ENCODE measurements around the gene MAN1B1. TPM values are rescaled to one million over a fixed set of nuclear protein-coding genes. Genes with fewer than 3 reads are reported as not detected.

The MAN1B1 gene
- total RNA-seq, 1 donor from 2014 or later = 24.6 TPM

- Mint-ChIP-seq H3K36me3 (no peaks in the 10 kb centered on the region), H3K27ac (no peak overlapping the region), H3K4me3 (no peak overlapping the region), H3K9me3 (no peaks in the 10 kb centered on the region), H3K4me1 (no peaks in the 10 kb centered on the region), H3K27me3 (ENCODE audit: insufficient read depth, low read depth) (peaks cover 40% of the 10 kb centered on the region)
- Histone ChIP-seq H4K20me1 (ENCODE audit: low read depth) (peaks cover 7% of the 10 kb centered on the region), H3K9ac (no peak overlapping the region), H3K4me1 (no peaks in the 10 kb centered on the region), H3F3A (ENCODE audit: low read depth) (peaks cover under 1% of the 10 kb centered on the region), H3K27ac (no peak overlapping the region), H3K4me3 (no peak overlapping the region), H3K36me3 (no peaks in the 10 kb centered on the region), H3K27me3 (peaks cover 90% of the 10 kb centered on the region), H3K9me3 (ENCODE audit: low read depth) (no peaks in the 10 kb centered on the region), H2AFZ (replicated peaks) (no peak overlapping the region), H3K4me2 (no peak overlapping the region), H3K79me2 (ENCODE audit: low read depth) (no peaks in the 10 kb centered on the region)
- no peak for DNase-seq (ENCODE audit: low spot score)
- no peak for TF ChIP-seq EZH2 (IDR thresholded peaks at IDR 0.05)
- TF ChIP-seq CTCF (IDR thresholded peaks at IDR 0.05) = no peak
- TF ChIP-seq EZH2phosphoT487 (IDR thresholded peaks at IDR 0.05) = no peak
Observed at GRCh38 chr9:137145731-137146526, 59.1 kb downstream of the MAN1B1 start.

DNA sequence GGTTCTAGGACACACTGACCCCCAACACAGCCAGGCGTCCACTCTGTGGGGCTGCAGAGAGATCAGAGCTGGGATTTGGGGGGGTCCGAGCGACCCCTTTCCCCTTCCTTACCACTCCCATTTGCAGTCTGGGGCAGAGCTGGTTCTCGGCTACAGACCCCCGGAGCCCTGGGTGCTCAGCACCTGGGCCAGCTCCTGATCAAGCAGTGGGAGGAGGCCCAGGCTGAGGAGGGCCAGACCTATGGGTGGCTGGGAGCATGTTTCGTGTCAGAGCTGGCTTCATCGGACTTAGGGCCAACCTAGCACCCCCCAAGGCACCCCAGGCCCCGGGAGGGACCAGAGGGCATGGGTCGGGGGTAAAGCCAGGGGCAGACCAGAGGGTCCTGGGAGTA lies 59.7 kb downstream of the MAN1B1 start:
- H3K4me3 ChIP-seq = no peak overlapping the region
- H3K9me3 ChIP-seq (ENCODE audit: low read depth) = no peaks in the 10 kb centered on the region
- Mint-ChIP-seq H3K4me1 (no peaks in the 10 kb centered on the region), H3K4me3 (no peak overlapping the region), H3K27me3 (ENCODE audit: insufficient read depth, low read depth) (peaks cover 40% of the 10 kb centered on the region), H3K27ac (no peak overlapping the region), H3K36me3 (no peaks in the 10 kb centered on the region), H3K9me3 (peaks cover 3% of the 10 kb centered on the region)
- H3K9ac ChIP-seq = no peak overlapping the region
- no peaks in the 10 kb centered on the region for H3K36me3 ChIP-seq
- H3F3A ChIP-seq (ENCODE audit: low read depth) = peaks cover 6% of the 10 kb centered on the region
- H4K20me1 ChIP-seq (ENCODE audit: low read depth) = peaks cover under 1% of the 10 kb centered on the region
- peak; percentile 39 for DNase-seq (ENCODE audit: low spot score)
- no peak overlapping the region for H3K27ac ChIP-seq
- no peaks in the 10 kb centered on the region for H3K79me2 ChIP-seq (ENCODE audit: low read depth)
- TF ChIP-seq EZH2 (IDR thresholded peaks at IDR 0.05) (no peak), CTCF (IDR thresholded peaks at IDR 0.05) (no peak), EZH2phosphoT487 (IDR thresholded peaks at IDR 0.05) (no peak)
- H3K4me1 ChIP-seq = no peaks in the 10 kb centered on the region
- no peak overlapping the region for H3K4me2 ChIP-seq
- no peak overlapping the region for H2AFZ ChIP-seq (replicated peaks)
- H3K27me3 ChIP-seq = peaks cover 90% of the 10 kb centered on the region

DNA sequence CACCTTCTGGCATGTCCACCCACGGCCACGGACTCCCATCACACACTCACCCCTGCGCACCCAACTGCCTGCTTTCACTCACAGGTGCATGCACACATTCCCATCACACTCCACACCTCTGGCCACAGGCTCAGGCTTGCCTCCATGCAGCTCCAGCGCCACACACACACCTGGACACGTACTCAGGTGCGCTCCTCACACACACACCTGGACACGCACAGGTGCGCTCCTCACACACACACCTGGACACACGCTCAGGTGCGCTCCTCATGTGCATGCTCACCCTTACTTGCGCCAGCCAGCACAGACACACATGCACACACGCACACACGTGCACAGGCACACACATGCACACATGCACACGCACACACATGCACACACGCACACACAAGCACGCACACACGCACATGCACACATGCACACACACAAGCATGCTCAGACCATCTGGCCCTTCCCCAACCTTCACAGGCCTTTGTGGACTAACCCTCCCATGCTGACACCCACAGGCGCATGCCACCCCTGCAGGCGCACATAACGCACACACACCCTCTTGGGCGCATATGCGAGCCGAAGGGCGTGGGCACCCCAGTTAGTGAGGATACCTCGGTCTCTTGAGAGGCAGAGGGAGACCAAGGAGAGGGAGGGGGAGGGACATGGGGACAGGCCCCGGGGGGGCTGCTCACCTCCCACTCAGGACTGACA lies 60.5 kb downstream of the MAN1B1 start:
- no peaks in the 10 kb centered on the region for H3K4me1 ChIP-seq
- Mint-ChIP-seq H3K36me3 (no peaks in the 10 kb centered on the region), H3K27ac (peak overlapping the region; percentile 39), H3K9me3 (peaks cover 3% of the 10 kb centered on the region), H3K4me3 (peak overlapping the region; percentile 61), H3K27me3 (ENCODE audit: insufficient read depth, low read depth) (peaks cover 35% of the 10 kb centered on the region), H3K4me1 (no peaks in the 10 kb centered on the region)
- no peak overlapping the region for H2AFZ ChIP-seq (replicated peaks)
- peaks cover 89% of the 10 kb centered on the region for H3K27me3 ChIP-seq
- TF ChIP-seq EZH2 (IDR thresholded peaks at IDR 0.05) (no peak), EZH2phosphoT487 (IDR thresholded peaks at IDR 0.05) (no peak), CTCF (IDR thresholded peaks at IDR 0.05) (no peak)
- H3K27ac ChIP-seq = no peak overlapping the region
- no peak for DNase-seq (ENCODE audit: low spot score)
- H4K20me1 ChIP-seq (ENCODE audit: low read depth) = no peaks in the 10 kb centered on the region
- H3K4me3 ChIP-seq = no peak overlapping the region
- H3K9ac ChIP-seq = no peak overlapping the region
- no peak overlapping the region for H3K4me2 ChIP-seq
- no peaks in the 10 kb centered on the region for H3K9me3 ChIP-seq (ENCODE audit: low read depth)
- H3K36me3 ChIP-seq = no peaks in the 10 kb centered on the region
- H3K79me2 ChIP-seq (ENCODE audit: low read depth) = no peaks in the 10 kb centered on the region
- peaks cover 10% of the 10 kb centered on the region for H3F3A ChIP-seq (ENCODE audit: low read depth)
